DMS114 treated with DMSO at 0.1 percent for 48 hours (cell line): ENCODE measurements around the gene PHF21A.
"Not testable (repeated sequence)": the region's sequence is repeated elsewhere in the genome, so short reads cannot be mapped to it uniquely, and the experiment has no call there.

Source experiments
- DNase-seq: peaks from one replicate; lab custom pipeline; 2025; ENCODE audit not compliant: unreplicated experiment; lab: John Stamatoyannopoulos, UW

Gene PHF21A

DNA sequence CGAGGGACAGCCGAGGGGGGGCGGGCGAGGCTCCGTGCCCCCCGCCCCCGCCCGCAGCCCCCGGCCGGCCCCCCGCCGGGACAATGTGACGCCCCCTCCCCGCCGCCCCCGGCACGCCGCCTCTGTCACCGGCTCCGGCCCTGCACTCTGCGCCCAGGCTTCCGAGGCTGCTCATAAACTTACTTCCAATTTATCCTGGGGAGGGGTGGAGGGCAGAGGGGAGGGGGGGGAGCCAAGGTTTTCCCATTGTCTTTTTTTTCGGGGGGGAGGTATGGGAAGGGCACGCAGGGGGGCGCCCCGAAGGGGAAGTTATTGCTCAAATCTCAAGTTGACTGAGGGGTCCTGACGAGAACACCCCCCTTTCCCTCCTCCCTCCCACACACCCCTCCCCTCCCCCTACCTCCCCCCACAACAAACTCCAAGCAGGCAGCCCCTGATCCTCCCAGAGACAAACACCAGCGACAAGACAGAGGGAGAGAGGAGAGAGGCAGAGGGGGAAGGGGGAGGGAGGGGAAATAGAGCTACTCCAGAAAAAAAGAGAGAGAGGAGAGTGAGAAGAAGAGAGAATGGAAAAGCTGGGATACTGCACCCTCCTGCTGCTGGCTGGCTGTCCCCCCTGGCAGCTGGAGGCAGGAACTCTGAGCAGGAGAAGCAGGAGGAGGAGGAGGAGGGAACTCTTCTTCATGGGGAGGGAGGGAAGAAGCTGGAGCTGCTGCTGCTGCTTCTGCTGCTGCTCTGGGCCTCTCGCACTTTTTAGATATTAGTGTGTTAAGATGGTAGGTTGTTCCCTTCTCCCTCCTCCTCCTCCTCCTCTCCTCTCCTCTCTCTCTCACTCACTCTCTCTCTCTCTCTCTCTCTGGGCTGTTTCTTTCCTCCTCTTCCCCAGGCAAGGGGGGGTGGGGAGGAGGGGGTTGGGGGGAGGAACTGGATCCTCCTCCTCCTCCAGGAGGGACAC, 631 bp downstream of the PHF21A start:
- DNase-seq, result peak; percentile 81

DNA sequence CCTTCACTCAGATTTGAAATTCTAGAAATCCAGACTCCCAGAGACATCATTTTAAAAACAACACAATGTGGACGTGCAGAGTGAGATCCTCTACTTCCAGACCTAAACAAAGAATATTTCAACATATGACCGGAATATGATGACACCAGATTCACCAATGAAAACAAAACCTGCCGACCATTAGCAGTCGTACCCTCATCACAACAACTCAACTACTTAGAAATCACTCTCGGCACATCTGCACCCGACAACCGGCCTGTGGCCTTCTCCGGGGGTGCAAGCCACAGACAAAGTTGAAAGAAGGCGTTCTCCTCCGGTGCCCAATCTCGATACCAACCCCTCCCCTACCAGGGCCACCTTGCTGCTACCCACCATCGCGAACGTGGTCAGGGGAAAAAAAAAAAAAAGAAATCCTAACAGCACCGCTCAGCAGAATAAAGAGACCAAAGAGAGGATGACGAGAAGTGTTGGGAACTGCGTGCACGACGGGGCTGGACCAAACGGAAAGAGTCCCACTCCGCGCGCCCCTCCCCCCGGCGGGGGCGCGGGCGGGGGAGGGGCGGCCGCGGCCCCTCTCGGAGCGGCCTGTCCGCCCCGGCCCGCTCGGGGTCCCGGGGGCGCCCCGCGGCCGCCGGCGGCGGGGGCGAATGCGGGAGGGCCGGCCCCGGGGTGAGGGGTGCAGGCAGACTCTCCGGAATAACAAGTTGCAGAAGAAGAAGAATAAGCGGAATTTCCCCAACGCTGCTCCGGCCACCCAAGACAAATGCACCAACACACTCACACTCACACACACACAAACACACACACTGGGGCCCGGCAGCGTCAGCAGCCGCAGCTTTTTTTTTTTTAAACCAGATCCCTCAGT, 1.7 kb downstream of the PHF21A start:
- DNase-seq, result peak; percentile 23

DNA sequence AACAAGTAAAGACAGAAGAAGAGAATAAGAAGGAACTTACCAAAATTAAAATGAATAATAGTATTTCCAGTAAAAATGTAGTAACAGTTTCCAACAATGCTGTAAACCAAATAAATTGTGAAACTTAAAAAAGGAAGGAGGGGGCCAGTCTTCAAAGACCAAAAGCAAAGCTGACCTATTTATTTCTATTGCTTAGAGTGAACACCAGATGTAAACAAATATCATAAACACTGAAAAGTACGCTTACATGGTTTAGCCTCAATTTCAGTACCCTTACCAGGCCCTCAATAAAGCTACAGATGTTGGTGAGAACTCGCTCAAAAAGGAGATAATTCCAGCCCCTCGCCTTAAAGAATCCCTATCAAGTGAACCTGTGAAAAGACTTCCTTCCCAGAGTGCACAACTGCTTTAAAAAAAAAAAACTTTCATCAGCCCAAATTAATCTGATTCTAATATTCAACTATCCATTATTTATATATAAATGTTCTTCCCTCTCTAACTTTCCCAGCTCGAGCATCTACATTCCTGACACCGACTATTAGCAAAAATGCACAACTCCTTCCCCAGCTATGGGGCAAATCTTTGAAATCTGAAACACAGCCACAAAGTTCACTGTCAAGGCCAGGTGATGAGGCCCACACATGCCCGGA, 2.4 kb downstream of the PHF21A start:
- DNase-seq, result no peak

DNA sequence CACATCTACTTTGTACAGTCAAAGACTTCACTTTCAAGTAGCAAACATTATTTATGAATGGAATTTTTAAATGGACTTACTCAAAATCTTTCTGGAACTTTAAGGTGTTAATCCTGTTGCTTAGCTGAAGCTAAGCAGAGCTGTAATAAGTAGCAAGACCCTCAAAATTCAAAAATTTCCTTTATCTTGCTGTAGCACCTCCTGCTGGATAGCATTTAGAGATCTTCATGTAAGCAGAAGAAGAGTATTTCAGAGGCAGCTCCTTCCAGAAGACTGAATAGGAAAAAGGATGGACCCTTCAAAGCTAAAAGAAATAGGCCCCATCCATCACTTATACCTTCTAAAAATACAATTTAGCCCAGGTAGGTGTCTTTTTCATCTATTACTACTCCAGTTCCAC, 3.4 kb downstream of the PHF21A start:
- DNase-seq, result no peak

DNA sequence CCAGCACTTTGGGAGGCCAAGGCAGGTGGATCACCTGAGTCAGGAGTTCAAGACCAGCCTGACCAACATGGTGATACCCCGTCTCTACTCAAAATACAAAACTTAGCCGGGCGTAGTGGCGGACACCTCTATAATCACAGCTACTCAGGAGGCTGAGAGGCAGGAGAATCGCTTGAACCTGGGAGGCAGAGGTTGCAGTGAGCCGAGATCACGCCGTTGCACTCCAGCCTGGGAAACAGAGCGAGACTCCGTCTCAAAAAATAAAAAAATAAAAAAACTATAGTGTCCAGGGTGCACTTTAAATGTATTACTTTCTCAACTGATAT, 4.6 kb downstream of the PHF21A start:
- DNase-seq, result not testable (repeated sequence)

DNA sequence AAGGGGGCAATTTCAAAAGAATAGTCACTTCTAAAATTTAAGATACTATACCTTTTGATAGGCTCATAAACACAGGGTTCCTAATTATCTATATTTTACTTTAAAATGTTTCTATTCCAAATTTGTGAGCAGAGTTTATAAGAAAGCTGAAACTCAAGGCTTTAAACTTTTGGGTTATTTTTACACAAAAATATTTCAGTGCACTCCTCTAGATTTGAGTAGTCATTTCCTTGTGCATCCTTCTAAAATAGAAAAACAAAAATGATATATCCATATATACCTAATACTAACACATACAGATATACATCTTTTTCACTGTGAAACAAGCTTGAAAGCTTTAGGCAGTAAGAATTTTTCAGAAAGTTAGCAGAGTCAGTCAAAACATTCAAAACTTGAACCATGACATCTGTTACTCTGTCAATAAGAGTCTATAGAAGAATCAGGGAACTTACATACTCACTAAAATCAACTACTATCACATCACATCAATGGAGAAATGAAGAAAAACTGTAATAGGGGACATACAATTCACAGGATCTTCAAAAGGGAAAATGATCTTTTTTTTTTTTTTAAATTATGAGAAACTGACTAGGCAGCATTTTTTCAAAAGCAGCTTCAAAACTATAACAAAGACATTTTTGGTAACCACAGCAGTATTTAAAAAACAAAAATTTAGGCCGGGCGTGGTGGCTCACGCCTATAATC, 5.1 kb downstream of the PHF21A start:
- DNase-seq, result no peak

DNA sequence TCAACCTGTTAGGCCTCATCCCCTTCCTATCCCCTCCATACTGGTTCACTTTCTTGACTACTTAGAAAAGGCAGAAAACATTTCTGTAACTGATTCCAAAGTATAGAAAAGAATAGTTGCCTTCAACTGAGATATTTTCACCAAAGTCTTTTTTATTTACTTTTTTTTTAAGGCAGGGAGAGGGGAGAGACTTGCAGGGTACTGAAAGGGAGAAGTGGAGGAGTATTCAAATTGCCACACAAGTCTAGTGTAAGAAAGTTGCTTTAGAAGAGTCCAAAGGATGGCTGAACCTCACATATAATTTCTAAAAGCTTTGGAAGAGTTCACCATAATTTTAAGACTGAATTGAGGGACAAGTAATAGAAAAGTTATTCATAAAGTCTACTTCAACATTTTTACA, 6.3 kb downstream of the PHF21A start:
- DNase-seq, result no peak

DNA sequence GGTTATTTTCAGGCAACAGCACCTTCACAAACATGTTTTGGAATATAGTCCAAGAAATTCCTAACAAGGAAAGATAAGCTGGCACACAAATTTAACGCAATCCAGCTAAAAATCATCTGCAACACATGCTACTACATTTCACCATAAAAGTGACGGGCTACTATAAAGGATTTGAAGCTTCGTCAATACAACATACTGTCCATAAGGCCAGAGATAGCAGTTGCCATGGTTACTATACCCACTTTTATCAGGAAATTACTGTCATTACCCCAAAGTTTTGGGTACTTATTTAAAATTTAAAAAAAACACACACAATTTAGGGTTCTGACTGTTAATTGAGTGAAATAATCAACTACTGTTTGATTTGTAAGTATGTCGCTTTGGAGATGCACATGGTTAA, 6.9 kb downstream of the PHF21A start:
- DNase-seq, result no peak

DNA sequence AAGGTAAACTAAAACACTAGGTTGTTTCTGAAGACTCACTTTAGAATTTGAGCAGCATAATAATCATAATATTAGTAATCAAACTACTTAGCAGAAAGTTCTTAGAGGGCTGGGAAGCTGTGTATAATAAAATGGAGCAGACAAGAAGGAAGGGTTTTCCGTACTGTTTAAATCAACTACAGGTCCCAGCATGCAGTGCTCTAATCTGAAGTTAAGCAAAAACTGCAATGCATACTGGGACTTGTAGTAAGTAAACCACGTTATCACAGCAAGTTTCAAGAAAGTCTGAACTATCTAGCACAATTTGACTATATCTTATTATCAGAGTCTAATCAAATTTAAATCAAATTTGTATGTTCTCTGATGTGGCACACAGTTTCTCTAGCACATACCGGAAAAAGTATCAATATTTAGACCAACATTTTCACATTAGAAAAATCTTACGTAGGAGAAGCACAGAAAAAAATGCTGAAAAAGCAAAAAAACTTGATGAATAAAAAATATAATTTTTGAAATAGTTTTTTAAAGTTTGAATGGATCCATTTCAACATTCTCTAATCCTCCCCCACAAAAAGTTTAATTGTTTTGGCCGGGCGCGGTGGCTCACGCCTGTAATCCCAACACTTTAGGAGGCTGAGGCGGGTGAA, 8.2 kb downstream of the PHF21A start:
- DNase-seq, result peak; percentile 45

DNA sequence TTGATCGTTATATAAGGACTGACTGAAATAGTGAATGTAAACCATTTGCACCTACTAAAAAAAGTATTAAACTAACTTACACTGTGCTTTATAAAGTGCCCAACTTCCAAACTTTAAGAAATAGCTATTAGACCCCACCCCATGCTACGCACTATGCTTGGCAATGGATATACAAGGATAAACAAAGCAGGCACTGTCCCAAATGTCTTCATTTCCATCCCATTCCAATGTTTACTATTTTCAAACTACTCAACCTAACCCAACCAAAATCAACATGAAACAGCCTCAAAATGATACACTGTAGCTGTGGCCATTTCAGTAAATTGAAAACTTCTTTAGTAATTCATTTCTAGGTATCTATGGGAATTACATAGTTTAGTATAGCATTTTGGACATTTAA, 12.5 kb downstream of the PHF21A start:
- DNase-seq, result no peak

DNA sequence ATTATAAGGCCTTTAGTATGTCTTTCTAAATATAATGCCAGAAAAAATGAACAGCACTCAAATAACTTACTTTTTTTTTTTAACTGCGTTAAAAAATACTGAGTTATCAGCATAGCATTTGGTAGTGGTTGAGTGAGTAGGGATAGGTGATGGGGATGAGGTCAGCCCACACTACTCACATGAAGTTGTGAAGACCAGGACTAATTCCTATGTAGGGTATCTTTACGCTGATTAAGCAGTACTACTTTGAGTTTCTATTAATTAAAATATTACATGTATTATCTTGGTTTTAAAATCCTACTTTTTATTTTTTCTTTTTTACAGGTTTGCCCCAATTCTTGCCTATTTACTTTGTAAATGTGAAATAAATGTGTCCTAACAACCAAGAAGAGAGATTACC, 13.5 kb downstream of the PHF21A start:
- DNase-seq, result no peak

DNA sequence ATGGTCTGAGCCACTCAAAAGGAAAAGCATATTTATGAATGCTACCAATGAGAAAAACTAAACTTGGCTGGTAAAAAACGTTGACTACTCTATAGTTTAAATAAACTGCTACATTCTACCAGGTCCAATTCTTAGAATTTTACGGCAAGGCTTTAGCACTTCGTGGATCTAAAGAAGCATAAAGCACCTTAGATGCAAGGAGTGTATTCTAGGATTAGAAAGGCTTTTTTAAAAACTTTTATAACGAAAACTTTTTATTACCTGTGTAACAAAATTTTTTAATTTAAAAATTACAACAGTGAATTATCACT, 13.9 kb downstream of the PHF21A start:
- no peak for DNase-seq

DNA sequence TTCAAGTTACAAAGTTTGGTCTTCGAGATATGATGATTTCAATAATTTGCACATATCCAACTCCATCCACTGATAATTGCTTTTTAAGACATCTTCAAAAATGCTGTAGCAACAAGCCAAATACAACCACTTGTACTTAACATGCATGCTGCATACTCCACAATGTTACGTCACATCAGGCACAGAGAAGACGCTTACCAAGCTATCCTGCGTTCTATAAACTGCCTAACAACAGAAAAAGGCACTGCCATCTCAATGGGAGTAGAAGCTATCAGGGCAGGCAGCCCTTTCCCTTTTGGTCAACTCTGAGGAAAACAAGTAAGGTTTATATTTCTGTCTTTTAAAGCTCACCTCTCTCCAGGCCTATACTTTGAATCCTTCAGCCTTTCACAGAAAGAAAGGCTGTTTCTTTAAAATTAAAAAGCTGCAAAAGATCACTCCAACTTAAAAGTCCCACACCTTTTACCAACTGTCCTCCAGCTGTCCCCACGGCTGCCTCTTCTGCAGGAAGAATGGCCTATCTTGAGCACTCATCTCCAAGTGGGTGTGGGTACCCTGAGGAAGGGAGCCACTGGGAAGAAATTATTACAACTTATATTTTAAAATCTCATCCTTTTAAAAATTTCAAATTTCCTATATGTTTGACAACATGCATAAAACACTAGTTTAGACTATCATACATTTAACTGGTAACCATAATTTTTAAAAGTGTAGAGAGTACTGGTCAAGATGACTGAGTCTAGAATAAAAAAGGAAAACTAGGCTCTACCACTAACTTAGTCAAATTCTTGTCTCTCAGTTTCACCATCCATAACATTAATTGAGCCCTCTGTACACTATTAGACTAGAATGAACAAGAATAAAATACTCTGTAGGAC, 14.5 kb downstream of the PHF21A start:
- no peak for DNase-seq

DNA sequence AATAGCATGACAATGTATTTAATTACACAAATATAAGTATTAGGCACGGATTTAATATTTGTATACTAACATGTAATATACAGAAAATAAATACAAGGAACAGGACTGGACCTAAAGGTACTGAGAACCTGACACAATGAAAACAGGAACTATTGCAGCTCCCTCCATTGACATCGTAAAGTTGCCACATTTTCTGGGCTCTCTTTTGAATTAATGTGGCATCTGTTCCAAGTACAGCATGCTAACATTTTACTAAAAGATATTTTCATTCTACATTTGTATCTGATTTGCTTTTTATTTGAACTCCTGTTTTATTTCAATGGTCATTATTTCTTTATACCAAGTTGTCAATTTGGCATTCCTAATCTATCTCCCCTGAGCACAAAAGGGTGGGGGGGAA, 15.3 kb downstream of the PHF21A start:
- no peak for DNase-seq

DNA sequence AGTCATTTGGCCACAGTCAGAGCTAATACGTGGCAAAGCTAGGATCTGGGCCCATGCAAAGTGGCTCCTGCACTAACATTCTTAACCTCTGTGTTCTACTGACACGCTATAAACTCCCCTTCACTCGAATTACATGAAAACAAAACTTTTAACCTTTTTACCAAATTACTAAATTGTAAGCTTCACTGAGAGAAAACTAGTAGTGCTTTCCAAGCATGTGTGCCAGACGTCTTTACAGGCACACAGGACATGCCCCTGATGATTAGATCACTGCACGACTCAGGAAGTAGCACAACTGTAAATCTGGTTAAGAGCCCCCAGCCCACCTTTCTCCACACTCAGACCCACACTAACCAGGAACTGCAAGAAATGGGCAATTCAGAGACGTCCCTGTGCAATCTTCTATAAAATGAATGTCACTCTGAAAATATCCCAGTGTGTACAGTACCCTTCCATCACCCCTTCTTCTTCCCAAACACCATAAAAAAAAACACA, 16.1 kb downstream of the PHF21A start:
- DNase-seq, result no peak

DNA sequence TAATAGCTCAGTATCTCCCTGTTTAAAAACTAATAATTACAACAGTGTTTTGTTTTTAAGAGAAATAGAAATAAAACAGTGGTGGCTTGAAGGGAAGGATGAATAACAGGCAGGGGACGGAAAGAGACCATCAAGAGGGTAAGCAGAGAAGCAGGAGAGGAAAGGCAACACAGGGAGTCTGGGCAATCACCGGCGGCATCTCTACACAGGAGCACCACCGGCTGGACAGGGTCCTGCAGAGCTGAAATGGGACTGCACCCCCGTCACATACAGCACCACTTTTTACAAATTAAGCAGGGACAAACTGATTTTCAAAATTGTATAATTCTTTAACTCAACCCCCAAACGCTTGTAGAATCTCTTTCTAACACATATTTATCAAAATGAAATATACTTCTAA, 18.4 kb downstream of the PHF21A start:
- DNase-seq, result no peak

DNA sequence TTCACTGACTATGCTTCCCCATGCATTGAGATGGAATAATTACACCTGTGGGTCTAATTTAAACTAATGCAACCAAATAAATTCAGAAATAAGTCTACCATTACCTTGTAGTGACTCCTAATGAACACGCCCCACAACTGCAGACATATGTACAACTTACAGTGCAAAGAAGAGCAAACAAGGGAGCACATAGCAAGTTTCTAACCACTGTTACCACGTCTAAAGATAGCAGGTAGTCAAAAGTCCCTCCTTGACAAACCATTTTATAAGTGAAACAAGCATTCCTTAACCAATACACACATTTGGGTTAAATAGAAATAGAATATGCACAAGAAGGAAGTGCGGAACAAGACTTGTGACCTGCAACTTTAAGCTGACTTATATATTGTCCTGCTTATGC, 20.6 kb downstream of the PHF21A start:
- no peak for DNase-seq

DNA sequence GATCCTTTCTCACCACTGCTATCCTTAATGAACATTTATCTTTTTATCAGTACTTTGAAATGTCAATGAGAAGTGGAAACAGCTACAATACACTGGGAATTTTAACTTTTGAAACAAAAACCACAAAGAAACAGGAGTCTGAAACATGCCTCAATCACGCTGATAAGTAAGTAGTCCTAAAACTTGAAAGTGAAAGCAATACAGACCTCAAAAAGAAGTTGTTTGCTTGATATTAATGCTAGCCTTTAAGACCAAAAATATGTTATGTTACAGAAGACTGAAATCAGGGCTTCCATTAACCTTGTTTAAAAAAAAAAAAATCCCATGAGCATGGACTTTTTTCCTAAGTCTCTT, 21.3 kb downstream of the PHF21A start:
- no peak for DNase-seq

DNA sequence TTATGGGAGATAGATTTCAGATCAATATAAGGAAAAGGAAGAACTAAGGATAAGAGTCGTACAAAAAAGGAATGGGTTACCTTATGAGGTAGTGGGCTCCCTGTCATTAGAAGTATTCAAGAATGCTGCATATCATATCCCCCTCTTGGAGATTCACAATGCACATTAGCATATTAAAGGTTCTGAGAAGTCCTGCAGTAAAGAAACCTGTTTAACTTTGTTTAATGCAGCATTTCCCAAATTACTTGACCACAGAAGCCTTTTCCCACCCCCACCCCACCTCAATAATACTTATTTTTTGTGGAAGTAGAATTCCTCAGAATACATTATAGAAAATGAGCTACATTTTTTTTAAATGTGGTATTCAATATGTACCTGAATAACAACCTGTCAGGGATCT, 30.9 kb downstream of the PHF21A start:
- DNase-seq, result no peak

DNA sequence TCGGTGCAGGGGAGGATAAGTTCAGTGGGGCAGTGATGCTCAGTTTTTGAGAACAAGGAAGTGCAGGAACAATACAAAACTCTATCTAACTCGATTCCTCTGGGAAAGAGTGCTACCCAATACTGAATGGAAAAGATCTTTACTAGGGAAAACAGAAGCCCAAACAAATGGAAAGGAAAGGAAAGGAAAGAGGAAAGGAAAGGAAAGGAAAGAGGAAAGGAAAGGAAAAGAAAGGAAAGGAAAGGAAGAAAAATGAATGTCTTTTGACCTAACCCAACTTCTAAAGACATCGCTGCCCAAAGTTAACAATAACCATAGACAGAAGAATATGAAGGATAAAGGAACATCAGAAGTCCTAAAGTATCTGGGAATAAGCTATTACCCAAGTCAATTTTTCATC, 41.6 kb downstream of the PHF21A start:
- no peak for DNase-seq
